RWPE2 (cell line): Measurements from ENCODE around the gene NR2E3.
A peak's percentile ranks its signal among the peaks of the same experiment; 100 is the strongest.

Source experiments
- ATAC-seq: fragments of 200-7000 bp; cut with Tn5 transposase; 3 replicates; pipeline ENCODE4 v1.9.1; 2021; ENCODE audit warnings: low read depth
- DNase-seq: peaks from one replicate; pipeline ENCODE4 v3.0.0-alpha.2; 2020; ENCODE audit warnings: low spot score
- H3K27ac ChIP-seq: fragments of 450-650 bp; 2 replicates; pipeline ENCODE4 v1.5.1; 2017; ENCODE audit warnings: mild to moderate bottlenecking; ENCODE audit not compliant: poor library complexity, severe bottlenecking
- H3K27me3 ChIP-seq: fragments of 250-450 bp; sonication (Bioruptor Pico); 2 replicates; pipeline ENCODE4 v1.5.1; 2021; ENCODE audit warnings: mild to moderate bottlenecking, moderate library complexity; ENCODE audit not compliant: insufficient read depth, poor library complexity, severe bottlenecking
- H3K36me3 ChIP-seq: fragments of 250-450 bp; sonication (Bioruptor Pico); 2 replicates; pipeline ENCODE4 v1.5.1; 2020; ENCODE audit warnings: low read depth, mild to moderate bottlenecking, moderate library complexity
- H3K4me1 ChIP-seq: fragments of 250-450 bp; sonication (Bioruptor Pico); 2 replicates; pipeline ENCODE4 v1.5.1; 2021; ENCODE audit warnings: mild to moderate bottlenecking, moderate library complexity; ENCODE audit not compliant: insufficient read depth, poor library complexity, severe bottlenecking
- H3K4me3 ChIP-seq: fragments of 250-450 bp; sonication (Bioruptor Pico); 2 replicates; pipeline ENCODE4 v1.5.1; 2021; ENCODE audit warnings: mild to moderate bottlenecking, moderate library complexity; ENCODE audit not compliant: severe bottlenecking
- H3K9me3 ChIP-seq: fragments of 250-450 bp; sonication (Bioruptor Pico); 2 replicates; pipeline ENCODE4 v1.5.1; 2021; ENCODE audit warnings: mild to moderate bottlenecking, moderate library complexity; ENCODE audit not compliant: severe bottlenecking
- CTCF ChIP-seq: fragments of 450-650 bp; IDR thresholded peaks from one replicate; pipeline ENCODE4 v1.5.1; 2017; ENCODE audit warnings: mild to moderate bottlenecking, moderate library complexity; ENCODE audit not compliant: poor library complexity, severe bottlenecking

The NR2E3 gene

GRCh38 chr15:71808311-71809020, 1.9 kb upstream of the NR2E3 start:
- peaks cover 5% of the 10 kb centered on the region for H3K4me1 ChIP-seq
- no peak for TF ChIP-seq CTCF
- no peak for ATAC-seq

GRCh38 chr15:71809346-71809745, 1.0 kb upstream of the NR2E3 start:
- Histone ChIP-seq H3K4me1 (peaks cover 5% of the 10 kb centered on the region), H3K27me3 (no peaks in the 10 kb centered on the region), H3K4me3 (no peak overlapping the region), H3K36me3 (no peaks in the 10 kb centered on the region), H3K9me3 (no peaks in the 10 kb centered on the region), H3K27ac (no peak overlapping the region)
- no peak for ATAC-seq
- TF ChIP-seq CTCF, result no peak
- DNase-seq, result no peak

More at GRCh38 chr15:71808311-71809020, 1.9 kb upstream of the NR2E3 start:
- Histone ChIP-seq H3K4me3 (no peak overlapping the region), H3K27me3 (no peaks in the 10 kb centered on the region), H3K27ac (no peak overlapping the region), H3K36me3 (no peaks in the 10 kb centered on the region), H3K9me3 (no peaks in the 10 kb centered on the region)
- DNase-seq, result no peak

GRCh38 chr15:71811036-71811736, 832 bp downstream of the NR2E3 start:
- Histone ChIP-seq H3K4me3 (no peak overlapping the region), H3K27ac (no peak overlapping the region)
- no peak for ATAC-seq

GRCh38 chr15:71811752-71812735, 1.7 kb downstream of the NR2E3 start:
- H3K36me3 ChIP-seq, result no peaks in the 10 kb centered on the region
- no peak for TF ChIP-seq CTCF
- ATAC-seq (no peak), DNase-seq (peak; percentile 80)
- no peaks in the 10 kb centered on the region for H3K27me3 ChIP-seq
- no peaks in the 10 kb centered on the region for H3K9me3 ChIP-seq
- H3K27ac ChIP-seq, result no peak overlapping the region
- no peaks in the 10 kb centered on the region for H3K4me1 ChIP-seq
- no peak overlapping the region for H3K4me3 ChIP-seq

More at GRCh38 chr15:71811036-71811736, 832 bp downstream of the NR2E3 start:
- H3K9me3 ChIP-seq, result no peaks in the 10 kb centered on the region
- DNase-seq, result no peak
- no peaks in the 10 kb centered on the region for H3K27me3 ChIP-seq
- H3K36me3 ChIP-seq, result no peaks in the 10 kb centered on the region
- peaks cover 4% of the 10 kb centered on the region for H3K4me1 ChIP-seq
- TF ChIP-seq CTCF, result no peak
